GM10248 (cell line): ENCODE data around the gene FAM83E.
A peak's percentile ranks its signal among the peaks of the same experiment; 100 is the strongest.

ENCODE experiments used
- CTCF ChIA-PET: fragments of 300-600 bp; sonication (Branson Sonifier 250); formaldehyde crosslinking; extraction: SDS; loops from one replicate; lab custom pipeline; 2021; ENCODE audit warnings: antibody characterized with exemption; lab: Yijun Ruan, JAX
- POLR2A ChIA-PET: fragments of 350-650 bp; sonication (Branson Sonifier 250); formaldehyde crosslinking; extraction: SDS; loops from one replicate; lab custom pipeline; 2020; ENCODE audit warnings: antibody characterized with exemption; lab: Yijun Ruan, JAX
- DNase-seq: peaks from one replicate; pipeline ENCODE4 v3.0.0; 2012; ENCODE audit errors: extremely low spot score
- CTCF ChIP-seq: IDR thresholded peaks from 2 replicates; pipeline ENCODE4 v1.5.1; 2012; ENCODE audit warnings: mild to moderate bottlenecking, low read depth; ENCODE audit errors: extremely low read depth, missing control alignments, control extremely low read depth

FAM83E gene

GRCh38 chr19:48614436-48615230, at the start of gene FAM83E:
Gene FAM83E (minus strand): TSS chr19:48615076. CDS start chr19:48613372, 1,704 bp downstream.
- CTCF ChIA-PET, result interaction anchor here (3.7 kb wide), 1 partner anchor 26 kb away, joined by 15 read pairs; no protein-coding TSS in a partner anchor
- no peak for DNase-seq
- POLR2A ChIA-PET, result interaction anchor here (0.5 to 1.3 kb wide), 4 partner anchors 9 to 201 kb away, joined by 3 to 5 read pairs (median 4); no protein-coding TSS in a partner anchor
- TF ChIP-seq CTCF, result no peak

- no peak for TF ChIP-seq CTCF
- ChIA-PET CTCF (interaction anchor here (0.8 to 2.4 kb wide), 2 partner anchors 10 to 329 kb away, joined by 3 to 9 read pairs; partner anchors contain the start of genes GYS1 and RUVBL2), POLR2A (no interaction called here)
- no peak for DNase-seq
Observed at GRCh38 chr19:48664476-48664875, 49.6 kb upstream of the FAM83E start.

- TF ChIP-seq CTCF, result no peak
- no peak for DNase-seq
- POLR2A ChIA-PET, result no interaction called here
- CTCF ChIA-PET, result interaction anchor here (2.4 kb wide), 1 partner anchor 11 kb away, joined by 9 read pairs; no protein-coding TSS in a partner anchor
Observed at GRCh38 chr19:48663667-48664066, 48.8 kb upstream of the FAM83E start.

- CTCF ChIA-PET, result interaction anchor here (0.8 kb wide), 1 partner anchor 16 kb away, joined by 3 read pairs; the partner anchor contains the start of gene CA11
- POLR2A ChIA-PET, result interaction anchor here (0.5 kb wide), 1 partner anchor 111 kb away, joined by 3 read pairs; no protein-coding TSS in a partner anchor
- no peak for DNase-seq
- no peak for TF ChIP-seq CTCF
Observed at GRCh38 chr19:48661711-48662090, 46.8 kb upstream of the FAM83E start.

GRCh38 chr19:48660852-48661710, 46.2 kb upstream of the FAM83E start:
- DNase-seq, result peak; percentile 97
- CTCF ChIA-PET, result interaction anchor here (0.8 kb wide), 2 partner anchors 14 to 15 kb away, joined by 3 to 5 read pairs; partner anchors contain the start of gene CA11
- POLR2A ChIA-PET, result interaction anchor here (0.5 kb wide), 2 partner anchors 111 to 1407 kb away, joined by 3 read pairs; no protein-coding TSS in a partner anchor
- TF ChIP-seq CTCF, result no peak

GRCh38 chr19:48659768-48660167, 44.9 kb upstream of the FAM83E start:
- TF ChIP-seq CTCF, result no peak
- ChIA-PET POLR2A (no interaction called here), CTCF (interaction anchor here (1.2 to 2.2 kb wide), 2 partner anchors 14 to 16 kb away, joined by 3 to 7 read pairs; partner anchors contain the start of gene CA11)
- no peak for DNase-seq
